HUES6 (cell line): ENCODE measurements around the gene GTF2B.
"Not testable (repeated sequence)": the region's sequence is repeated elsewhere in the genome, so short reads cannot be mapped to it uniquely, and the experiment has no call there.

Experiments used
- H3K27ac ChIP-seq: 2 replicates; pipeline ENCODE4 v1.7.0; 2013; ENCODE audit warnings: low read depth, mild to moderate bottlenecking, low read length, inconsistent platforms
- H3K27me3 ChIP-seq: 2 replicates; pipeline ENCODE4 v1.6.1; 2013; ENCODE audit warnings: low read length; ENCODE audit not compliant: control insufficient read depth, insufficient read depth
- H3K36me3 ChIP-seq: 2 replicates; pipeline ENCODE4 v1.6.1; 2013; ENCODE audit warnings: low read length; ENCODE audit not compliant: control insufficient read depth, insufficient read depth
- H3K4me1 ChIP-seq: 2 replicates; pipeline ENCODE4 v1.6.1; 2013; ENCODE audit warnings: low read length; ENCODE audit not compliant: control insufficient read depth, insufficient read depth
- H3K4me3 ChIP-seq: 2 replicates; pipeline ENCODE4 v1.5.1; 2013; ENCODE audit warnings: low read depth, low read length
- H3K9ac ChIP-seq: one replicate; pipeline ENCODE4 v1.6.1; 2013; ENCODE audit warnings: mild to moderate bottlenecking, low read length
- H3K9me3 ChIP-seq: 2 replicates; pipeline ENCODE4 v1.6.1; 2013; ENCODE audit warnings: low read depth, low read length; ENCODE audit not compliant: control insufficient read depth, insufficient read depth

The GTF2B gene, protein sequence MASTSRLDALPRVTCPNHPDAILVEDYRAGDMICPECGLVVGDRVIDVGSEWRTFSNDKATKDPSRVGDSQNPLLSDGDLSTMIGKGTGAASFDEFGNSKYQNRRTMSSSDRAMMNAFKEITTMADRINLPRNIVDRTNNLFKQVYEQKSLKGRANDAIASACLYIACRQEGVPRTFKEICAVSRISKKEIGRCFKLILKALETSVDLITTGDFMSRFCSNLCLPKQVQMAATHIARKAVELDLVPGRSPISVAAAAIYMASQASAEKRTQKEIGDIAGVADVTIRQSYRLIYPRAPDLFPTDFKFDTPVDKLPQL

DNA sequence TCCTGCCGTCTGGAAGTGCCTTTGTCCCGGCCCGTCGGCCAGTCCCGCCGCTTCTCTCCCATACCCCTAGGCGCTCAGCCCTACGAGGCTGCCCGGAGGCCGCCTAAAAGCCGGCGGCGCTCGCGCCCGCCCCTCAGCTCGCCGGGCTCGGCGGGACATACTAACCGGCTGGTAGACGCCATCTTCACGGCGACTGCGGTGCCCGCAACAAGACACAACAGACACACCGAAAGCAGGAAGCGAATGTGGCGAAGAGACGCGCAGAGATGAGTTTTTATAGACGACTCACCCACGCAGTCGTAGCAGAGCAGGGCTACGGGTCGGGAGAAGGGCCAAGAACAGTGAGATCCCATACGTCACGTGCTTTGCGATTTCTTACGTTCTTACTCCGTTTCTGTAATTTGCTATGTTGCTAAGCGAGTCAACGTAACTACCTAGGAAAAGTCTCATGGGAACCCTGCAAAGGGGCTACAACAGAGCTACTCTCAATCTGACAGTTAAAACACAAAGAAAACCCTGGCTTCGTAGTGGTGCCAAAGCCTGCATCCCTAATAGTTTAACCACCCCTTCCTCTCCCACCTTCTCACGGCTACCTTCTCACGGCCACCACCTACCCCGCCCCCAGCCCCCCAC, at the start of gene GTF2B:
Gene GTF2B (minus strand): TSS at position 250 of the 633 bp plus-strand sequence. CDS start 68 bp downstream, at position 182.
- H3K9me3 ChIP-seq: no peaks in the 10 kb centered on the region
- H3K4me3 ChIP-seq: peak within 1 kb of the TSS; percentile 74
- peaks cover 5% of the 10 kb centered on the region; the same call in 1 of the 2 replicates for H3K4me1 ChIP-seq
- H3K27me3 ChIP-seq: no peaks in the 10 kb centered on the region
- H3K27ac ChIP-seq: 0 out of 2 replicates have a peak within 1 kb of the TSS, but pooled peaks have one; percentile 1
- peak within 1 kb of the TSS; percentile 67 for H3K9ac ChIP-seq
- H3K36me3 ChIP-seq: peaks cover 7% of the 10 kb centered on the region; the same call in 1 of the 2 replicates

DNA sequence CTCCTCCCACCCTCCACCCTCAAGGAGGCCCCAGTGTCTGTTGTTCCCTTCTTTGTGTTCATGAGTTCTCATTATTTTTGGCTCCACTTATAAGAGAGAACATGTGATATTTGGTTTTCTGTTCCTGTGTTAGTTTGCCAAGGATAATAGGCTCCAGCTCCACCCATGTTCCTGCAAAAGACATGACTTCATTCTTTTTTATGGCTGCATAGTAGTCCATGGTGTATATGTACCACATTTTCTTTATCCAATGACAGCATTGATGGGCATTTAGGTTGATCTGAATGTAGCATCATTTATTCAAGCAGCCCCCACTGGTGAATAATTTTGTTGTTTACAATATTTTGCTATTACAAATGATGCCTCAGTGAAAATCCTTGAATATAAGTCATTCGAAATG, 47.2 kb upstream of the GTF2B start:
- H3K4me3 ChIP-seq, H3K9me3 ChIP-seq, H3K9ac ChIP-seq, H3K27me3 ChIP-seq, H3K27ac ChIP-seq, H3K4me1 ChIP-seq: not testable (repeated sequence)
- H3K36me3 ChIP-seq: peaks cover 78% of the 10 kb centered on the region

DNA sequence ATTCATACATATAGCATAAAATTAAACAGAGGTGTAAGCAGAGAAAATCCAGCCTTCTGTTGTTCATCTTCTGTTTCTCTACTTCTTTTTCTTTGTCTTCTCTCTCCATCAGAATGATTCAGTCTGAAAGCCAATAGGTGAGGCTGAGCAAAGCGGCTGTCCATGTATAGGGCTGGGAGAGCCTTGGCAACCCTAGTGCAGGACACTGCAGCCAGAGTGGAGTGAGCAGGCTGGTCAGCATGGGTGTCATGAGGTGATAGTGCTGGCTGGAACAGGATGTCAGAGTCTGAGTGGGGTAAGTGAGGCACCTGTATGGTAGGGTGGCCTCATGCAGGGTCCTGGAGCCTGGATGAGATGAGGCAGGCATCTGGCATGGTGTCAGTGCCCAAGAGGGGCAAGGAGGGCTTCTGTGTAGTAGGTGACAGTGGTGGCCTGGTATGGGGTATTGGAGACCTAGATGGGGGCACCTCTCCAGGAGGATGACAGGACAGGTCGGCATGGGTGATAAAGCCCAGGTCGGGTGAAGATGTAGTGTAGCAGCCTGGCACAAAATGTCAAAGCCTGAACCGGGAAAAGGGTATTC, 45.5 kb upstream of the GTF2B start:
- H3K36me3 ChIP-seq: peaks cover 75% of the 10 kb centered on the region
- H3K27ac ChIP-seq: no peak overlapping the region

DNA sequence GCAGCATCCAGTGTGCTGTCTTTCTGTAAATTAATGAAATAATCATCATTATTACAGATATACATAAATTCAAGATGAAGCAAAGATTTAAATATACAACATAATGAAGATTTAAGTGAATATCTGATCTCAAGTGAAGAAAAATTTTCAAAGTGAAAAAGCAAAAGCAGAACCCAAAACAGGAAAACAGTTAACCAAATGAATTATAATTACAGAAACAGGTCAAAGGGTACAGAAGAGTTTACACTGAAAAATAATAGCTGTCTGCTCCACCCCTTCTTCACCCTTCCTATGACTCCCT, 44.8 kb upstream of the GTF2B start:
- Histone ChIP-seq H3K27ac (no peak overlapping the region), H3K36me3 (peaks cover 73% of the 10 kb centered on the region), H3K4me3 (no peak overlapping the region), H3K27me3 (no peaks in the 10 kb centered on the region), H3K4me1 (no peaks in the 10 kb centered on the region), H3K9me3 (no peaks in the 10 kb centered on the region), H3K9ac (no peak overlapping the region)

More for the DNA sequence above, 45.5 kb upstream of the GTF2B start:
- H3K9ac ChIP-seq: no peak overlapping the region
- no peaks in the 10 kb centered on the region for H3K4me1 ChIP-seq
- H3K4me3 ChIP-seq: no peak overlapping the region
- no peaks in the 10 kb centered on the region for H3K27me3 ChIP-seq
- no peaks in the 10 kb centered on the region for H3K9me3 ChIP-seq

DNA sequence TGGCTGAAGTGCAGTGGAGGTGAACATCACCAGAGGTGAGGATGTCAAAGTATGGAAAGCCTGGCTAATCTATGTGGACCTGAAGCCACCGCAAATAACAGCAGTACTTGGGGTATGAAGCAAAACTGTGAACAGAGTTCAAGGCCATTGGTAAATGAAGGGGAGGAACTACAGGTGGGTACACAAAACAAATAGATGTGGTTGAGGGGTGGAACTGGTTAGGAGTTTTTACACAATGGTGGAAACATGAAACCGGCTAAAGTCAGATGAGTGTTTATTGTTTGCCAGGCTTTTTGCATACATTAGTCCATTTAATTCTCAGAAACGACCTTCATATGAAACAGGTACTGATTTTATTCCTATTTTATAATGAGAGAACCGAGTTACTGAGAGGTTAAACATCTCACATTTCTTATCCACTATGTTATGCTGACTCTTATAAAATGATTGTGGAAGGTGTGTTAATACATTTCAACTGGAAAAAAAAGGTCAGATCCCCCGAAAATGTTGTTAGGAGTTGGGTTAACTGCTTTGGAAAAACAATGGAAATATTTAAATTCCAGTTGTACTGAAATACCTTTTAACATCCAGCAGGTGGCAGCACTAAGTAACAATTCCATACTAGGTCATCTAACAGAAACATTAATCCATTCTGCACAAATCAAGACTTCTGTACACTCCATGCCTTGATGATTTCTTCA, 44.3 kb upstream of the GTF2B start:
- Histone ChIP-seq H3K27me3 (no peaks in the 10 kb centered on the region), H3K9me3 (no peaks in the 10 kb centered on the region), H3K27ac (no peak overlapping the region), H3K9ac (no peak overlapping the region), H3K4me1 (no peaks in the 10 kb centered on the region), H3K36me3 (peaks cover 68% of the 10 kb centered on the region), H3K4me3 (no peak overlapping the region)

DNA sequence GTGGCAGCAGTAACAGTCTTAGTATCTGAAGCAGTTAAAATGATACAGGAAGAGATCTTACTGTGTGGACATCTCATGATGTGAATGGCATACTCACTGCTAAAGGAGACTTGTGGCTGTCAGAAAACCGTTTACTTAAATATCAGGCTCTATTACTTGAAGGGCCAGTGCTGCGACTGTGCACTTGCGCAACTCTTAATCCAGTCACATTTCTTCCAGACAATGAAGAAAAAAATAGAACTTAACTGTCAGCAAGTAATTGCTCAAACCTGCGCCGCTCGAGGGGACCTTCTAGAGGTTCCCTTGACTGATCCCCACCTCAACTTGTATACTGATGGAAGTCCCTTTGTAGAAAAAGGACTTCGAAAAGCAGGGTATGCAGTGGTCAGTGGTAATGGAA, 38.8 kb upstream of the GTF2B start:
- H3K4me1 ChIP-seq, H3K9me3 ChIP-seq, H3K4me3 ChIP-seq, H3K9ac ChIP-seq, H3K27ac ChIP-seq, H3K27me3 ChIP-seq: not testable (repeated sequence)
- peaks cover 44% of the 10 kb centered on the region for H3K36me3 ChIP-seq

DNA sequence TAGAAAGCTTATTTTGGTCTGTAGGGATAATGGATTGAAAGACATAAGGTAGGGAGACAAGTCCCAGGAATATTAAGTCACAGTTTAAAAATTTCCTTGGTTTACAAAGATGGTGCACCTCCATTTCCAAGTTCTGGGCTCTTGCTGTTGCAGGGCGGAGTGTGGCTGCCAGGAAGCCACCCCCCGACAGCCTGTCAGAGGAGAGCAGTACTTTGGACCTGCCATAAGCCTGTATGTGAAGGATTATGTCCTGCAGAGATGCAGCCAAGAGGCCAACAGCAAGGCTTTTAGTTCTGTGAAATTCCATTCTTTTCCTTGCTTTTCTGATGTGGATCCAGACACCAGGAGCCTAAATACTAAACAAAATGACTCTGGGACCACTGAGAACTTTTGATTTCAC, 31.9 kb upstream of the GTF2B start:
- no peaks in the 10 kb centered on the region for H3K4me1 ChIP-seq
- peaks cover 23% of the 10 kb centered on the region for H3K36me3 ChIP-seq
- H3K9me3 ChIP-seq: peaks cover 2% of the 10 kb centered on the region; the same call in 1 of the 2 replicates
- no peaks in the 10 kb centered on the region for H3K27me3 ChIP-seq
- H3K4me3 ChIP-seq: no peak overlapping the region
- H3K9ac ChIP-seq: no peak overlapping the region
- no peak overlapping the region for H3K27ac ChIP-seq

DNA sequence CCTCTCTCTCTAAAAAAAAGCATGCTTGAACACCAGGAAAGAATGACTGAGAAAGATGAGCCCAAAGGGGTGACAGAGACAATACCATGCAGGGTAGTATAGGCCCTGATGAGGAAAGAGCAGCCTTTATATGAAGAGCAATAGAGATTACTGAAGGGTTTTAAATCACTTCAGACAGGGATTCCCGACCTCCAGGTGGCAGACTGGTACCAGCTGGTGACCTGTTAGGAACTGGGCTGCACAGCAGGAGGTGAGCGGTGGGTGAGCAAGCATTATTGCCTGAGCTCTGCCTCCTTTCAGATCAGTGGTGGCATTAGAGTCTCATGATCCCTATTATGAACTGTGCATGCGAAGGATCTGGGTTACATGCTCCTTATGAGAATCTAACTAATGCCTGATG, 30.8 kb upstream of the GTF2B start:
- no peak overlapping the region for H3K9ac ChIP-seq
- H3K4me3 ChIP-seq: no peak overlapping the region
- H3K27ac ChIP-seq: no peak overlapping the region
- H3K9me3 ChIP-seq: peaks cover 2% of the 10 kb centered on the region; the same call in 1 of the 2 replicates
- H3K36me3 ChIP-seq: peaks cover 23% of the 10 kb centered on the region
- H3K27me3 ChIP-seq: no peaks in the 10 kb centered on the region
- no peaks in the 10 kb centered on the region for H3K4me1 ChIP-seq

DNA sequence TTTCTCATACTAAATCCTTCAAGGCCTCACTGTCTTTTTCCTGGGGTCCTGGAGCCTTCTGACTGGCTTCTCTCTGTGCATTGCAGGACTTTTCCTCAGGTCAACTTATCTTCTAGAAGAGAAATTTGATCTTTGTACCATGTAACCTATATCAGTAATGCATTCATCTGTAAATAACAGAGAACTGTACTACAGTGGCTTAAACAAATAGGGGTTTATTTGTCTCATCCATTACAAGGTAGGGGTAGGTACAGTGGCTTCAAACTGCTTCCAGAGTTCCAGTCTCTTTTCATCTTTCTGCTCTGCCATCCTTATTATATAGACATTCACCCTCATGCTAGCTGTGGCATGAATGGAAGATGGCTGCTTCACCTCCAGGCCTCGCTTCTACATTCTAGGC, 29.5 kb upstream of the GTF2B start:
- H3K36me3 ChIP-seq: peaks cover 23% of the 10 kb centered on the region
- no peak overlapping the region for H3K9ac ChIP-seq
- H3K4me1 ChIP-seq: no peaks in the 10 kb centered on the region
- H3K4me3 ChIP-seq: no peak overlapping the region
- peaks cover 2% of the 10 kb centered on the region; the same call in 1 of the 2 replicates for H3K9me3 ChIP-seq
- H3K27ac ChIP-seq: no peak overlapping the region
- H3K27me3 ChIP-seq: no peaks in the 10 kb centered on the region

DNA sequence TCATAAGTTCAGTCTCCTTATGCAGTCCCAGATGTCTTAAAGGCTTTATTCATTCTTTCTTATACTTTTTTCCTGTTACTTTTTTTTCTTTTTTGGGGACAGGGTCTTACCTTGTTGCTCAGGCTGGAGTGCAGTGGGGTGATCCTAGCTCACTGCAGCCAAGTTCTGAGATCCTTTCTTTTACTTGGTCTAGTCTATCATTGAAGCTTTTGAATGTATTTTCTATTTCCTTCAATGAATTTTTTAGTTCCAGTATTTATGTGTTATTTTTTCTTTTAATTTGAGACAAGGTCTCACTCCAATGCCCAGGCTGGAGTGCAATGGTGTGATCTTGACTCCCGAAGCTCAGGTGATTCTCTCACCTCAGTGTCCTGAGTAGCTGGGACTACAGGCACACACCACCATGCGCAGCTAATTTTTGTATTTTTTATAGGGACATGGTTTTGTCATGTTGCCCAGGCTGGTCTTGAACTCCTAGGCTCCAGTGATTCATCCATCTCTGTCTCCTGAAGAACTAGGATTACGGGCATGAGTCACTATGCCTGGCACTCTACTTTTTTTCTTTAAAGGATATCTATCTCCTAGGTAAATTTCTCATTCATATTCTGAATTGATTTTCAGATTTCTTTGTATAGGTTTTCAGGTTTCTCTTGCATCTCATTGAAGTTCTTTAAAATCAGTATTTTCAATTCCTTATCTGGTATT, 26.1 kb upstream of the GTF2B start:
- H3K9me3 ChIP-seq: peaks cover 2% of the 10 kb centered on the region; the same call in 1 of the 2 replicates
- no peak overlapping the region for H3K27ac ChIP-seq
- no peaks in the 10 kb centered on the region for H3K4me1 ChIP-seq
- peaks cover 7% of the 10 kb centered on the region; the same call in 1 of the 2 replicates for H3K36me3 ChIP-seq
- no peak overlapping the region for H3K4me3 ChIP-seq
- H3K9ac ChIP-seq: no peak overlapping the region
- no peaks in the 10 kb centered on the region for H3K27me3 ChIP-seq
